Panc1 (cell line): Measurements from ENCODE around the gene BLOC1S6. TPM values are rescaled to one million over a fixed set of nuclear protein-coding genes. Genes with fewer than 3 reads are reported as not detected.

ENCODE experiments used
- ATAC-seq: fragments of 200-7000 bp; cut with Tn5 transposase; 2 replicates; pipeline ENCODE4 v1.9.1; 2020; ENCODE audit warnings: mild to moderate bottlenecking, moderate library complexity
- BruUV-seq: library from RNA; stranded (reverse); fragments of 400-500 nt; replicated peaks from 2 replicates; lab custom pipeline; 2021; lab: Mats Ljungman, UMichigan
- CTCF ChIA-PET: fragments of 300-600 bp; sonication (Branson Sonifier 250); formaldehyde crosslinking; loops from one replicate; lab custom pipeline; 2022; ENCODE audit warnings: antibody characterized with exemption; lab: Charles Lee
- POLR2A ChIA-PET: fragments of 300-600 bp; sonication (Branson Sonifier 250); formaldehyde crosslinking; loops from one replicate; lab custom pipeline; 2022; ENCODE audit warnings: antibody characterized with exemption; lab: Charles Lee
- DNase-seq: peaks from one replicate; pipeline ENCODE4 v3.0.0-alpha.2; 2010; ENCODE audit warnings: low read depth, low spot score
- H3K27ac ChIP-seq: 2 replicates; pipeline ENCODE4 v1.5.1; 2011; ENCODE audit warnings: mild to moderate bottlenecking, low read length, inconsistent platforms
- H3K27me3 ChIP-seq: fragments of 200-500 bp; sonication (Bioruptor generic); 2 replicates; pipeline ENCODE4 v1.6.0; 2014; ENCODE audit warnings: low read length, inconsistent platforms; ENCODE audit not compliant: control insufficient read depth, insufficient read depth
- H3K36me3 ChIP-seq: fragments of 200-500 bp; sonication (Bioruptor generic); 2 replicates; pipeline ENCODE4 v1.5.1; 2014; ENCODE audit warnings: inconsistent platforms, mild to moderate bottlenecking, low read length, moderate library complexity; ENCODE audit not compliant: control insufficient read depth, insufficient read depth
- H3K4me1 ChIP-seq: 2 replicates; pipeline ENCODE4 v1.5.1; 2011; ENCODE audit warnings: inconsistent platforms, mild to moderate bottlenecking, low read length, moderate library complexity; ENCODE audit not compliant: control insufficient read depth, insufficient read depth
- H3K4me3 ChIP-seq, 2 experiments: 2 replicates each; pipeline ENCODE4 v1.5.1; 2011 to 2012; ENCODE audit warnings: low read depth in 2 of 2, low read length in 2 of 2, mild to moderate bottlenecking in 2 of 2, inconsistent platforms in 1 of 2, moderate library complexity in 1 of 2
- H3K9me3 ChIP-seq: fragments of 200-500 bp; sonication (Bioruptor generic); 2 replicates; pipeline ENCODE4 v1.5.1; 2014; ENCODE audit warnings: low read depth, mild to moderate bottlenecking, inconsistent platforms, low read length, moderate library complexity; ENCODE audit not compliant: control insufficient read depth, insufficient read depth
- POLR2AphosphoS5 ChIP-seq: IDR thresholded peaks from 2 replicates; pipeline ENCODE4 v1.6.1; 2012; ENCODE audit warnings: mild to moderate bottlenecking, low read depth, low read length, moderate library complexity
- REST ChIP-seq, 2 experiments: IDR thresholded peaks; 2 replicates each; pipeline ENCODE4 v1.6.1; 2011 to 2012; ENCODE audit warnings: low read depth in 2 of 2, control low read depth in 1 of 2, low read length in 1 of 2, mild to moderate bottlenecking in 1 of 2, moderate library complexity in 1 of 2; ENCODE audit not compliant: insufficient read depth in 1 of 2
- SIN3A ChIP-seq: IDR thresholded peaks from 2 replicates; pipeline ENCODE4 v1.6.1; 2012; ENCODE audit warnings: low read depth, mild to moderate bottlenecking, low read length, moderate library complexity, borderline replicate concordance; ENCODE audit not compliant: insufficient read depth
- TCF7L2 ChIP-seq: IDR thresholded peaks from 2 replicates; pipeline ENCODE4 v1.6.1; 2011; ENCODE audit warnings: mild to moderate bottlenecking, low read depth, low read length, inconsistent platforms
- in situ Hi-C: cut with HindIII; loops from 2 replicates; pipeline ENCODE4 v1.10.0; 2016; ENCODE audit warnings: low sequenced_read_pairs, low pct_unique_long_range_greater_than_20kb
- intact Hi-C: fragments of 100-400 bp; cut with micrococcal nuclease; formaldehyde crosslinking; loops from one replicate; pipeline ENCODE4 v1.10.0; 2022; ENCODE audit not compliant: unreplicated experiment
- total RNA-seq: library from RNA; stranded (reverse); gene quantifications from one replicate; pipeline ENCODE4 v1.2.1, GENCODE V29; 2021; ENCODE audit not compliant: unreplicated experiment
- TF ChIP-seq, protein P1 (sequence below): fragments of 450-650 bp; IDR thresholded peaks from 2 replicates; pipeline ENCODE4 v1.5.1; 2017; ENCODE audit warnings: mild to moderate bottlenecking

Gene BLOC1S6
- total RNA-seq, 1 experiment from 2014 or later = 52.0 TPM

DNA sequence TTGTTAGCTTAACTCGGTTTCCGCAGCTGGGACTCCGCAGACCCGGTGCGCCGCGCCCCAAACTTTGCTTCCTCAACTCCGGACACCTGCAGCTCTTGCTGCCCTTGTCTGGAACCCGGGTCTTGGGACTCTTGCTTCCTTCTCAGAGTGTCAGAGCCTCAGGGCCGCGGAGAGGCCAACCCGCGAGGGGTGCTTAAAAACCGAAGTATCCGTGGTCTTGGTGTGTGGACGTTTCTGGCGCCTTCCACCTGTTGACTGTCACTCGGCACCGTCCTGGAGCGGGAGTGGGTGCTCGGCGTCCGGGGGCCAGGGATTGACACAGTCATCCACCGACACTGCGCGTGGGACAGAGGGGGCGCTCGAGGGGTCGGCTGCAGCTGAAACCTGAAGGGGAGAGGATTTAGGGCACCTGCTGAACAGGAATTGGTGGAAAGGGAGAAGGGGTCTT is 48.0 kb downstream of the BLOC1S6 start:
- in situ Hi-C loops = no loop called here
- DNase-seq (no peak), ATAC-seq (peak; percentile 77)
- peaks cover 32% of the 10 kb centered on the region for H3K4me1 ChIP-seq
- no peaks in the 10 kb centered on the region for H3K27me3 ChIP-seq
- peak overlapping the region; percentile 88 for H3K27ac ChIP-seq
- no peaks in the 10 kb centered on the region for H3K9me3 ChIP-seq
- H3K4me3 ChIP-seq = peak overlapping the region; percentile 85 to 89
- intact Hi-C loops = no loop called here
- BruUV-seq = no TSS peak
- ChIA-PET CTCF (no interaction called here), POLR2A (interaction anchor here (0.5 to 0.6 kb wide), 2 partner anchors 9 to 48 kb away, joined by 3 read pairs; partner anchors contain the start of gene BLOC1S6)
- H3K36me3 ChIP-seq = no peaks in the 10 kb centered on the region
- TF ChIP-seq TCF7L2 = no peak
- TF ChIP-seq SIN3A = 0 out of 2 replicates have a peak, but pooled peaks have one; percentile 18
- TF ChIP-seq, protein P1, sequence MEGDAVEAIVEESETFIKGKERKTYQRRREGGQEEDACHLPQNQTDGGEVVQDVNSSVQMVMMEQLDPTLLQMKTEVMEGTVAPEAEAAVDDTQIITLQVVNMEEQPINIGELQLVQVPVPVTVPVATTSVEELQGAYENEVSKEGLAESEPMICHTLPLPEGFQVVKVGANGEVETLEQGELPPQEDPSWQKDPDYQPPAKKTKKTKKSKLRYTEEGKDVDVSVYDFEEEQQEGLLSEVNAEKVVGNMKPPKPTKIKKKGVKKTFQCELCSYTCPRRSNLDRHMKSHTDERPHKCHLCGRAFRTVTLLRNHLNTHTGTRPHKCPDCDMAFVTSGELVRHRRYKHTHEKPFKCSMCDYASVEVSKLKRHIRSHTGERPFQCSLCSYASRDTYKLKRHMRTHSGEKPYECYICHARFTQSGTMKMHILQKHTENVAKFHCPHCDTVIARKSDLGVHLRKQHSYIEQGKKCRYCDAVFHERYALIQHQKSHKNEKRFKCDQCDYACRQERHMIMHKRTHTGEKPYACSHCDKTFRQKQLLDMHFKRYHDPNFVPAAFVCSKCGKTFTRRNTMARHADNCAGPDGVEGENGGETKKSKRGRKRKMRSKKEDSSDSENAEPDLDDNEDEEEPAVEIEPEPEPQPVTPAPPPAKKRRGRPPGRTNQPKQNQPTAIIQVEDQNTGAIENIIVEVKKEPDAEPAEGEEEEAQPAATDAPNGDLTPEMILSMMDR = peak; percentile 87
- no peak for TF ChIP-seq REST (IDR thresholded peaks at IDR 0.05; ENCODE audit: insufficient read depth in 1 of 2, low read depth in 2 of 2, low read length in 1 of 2)
- TF ChIP-seq POLR2AphosphoS5 = no peak

GRCh38 chr15:45635763-45636292 is 48.6 kb downstream of the BLOC1S6 start:
- BruUV-seq = no TSS peak
- no peaks in the 10 kb centered on the region for H3K9me3 ChIP-seq
- POLR2A ChIA-PET = interaction anchor here (0.5 kb wide), 1 partner anchor 8 kb away, joined by 3 read pairs; no protein-coding TSS in a partner anchor
- H3K27ac ChIP-seq = peak overlapping the region; percentile 88
- ATAC-seq (no peak), DNase-seq (no peak)
- peaks cover 38% of the 10 kb centered on the region for H3K4me1 ChIP-seq
- H3K4me3 ChIP-seq = peak overlapping the region; percentile 85 to 89
- in situ Hi-C loops = no loop called here
- no peaks in the 10 kb centered on the region for H3K36me3 ChIP-seq
- TF ChIP-seq, protein P1 = peak; percentile 41; the same call in 1 of the 2 replicates
- TF ChIP-seq SIN3A = 0 out of 2 replicates have a peak, but pooled peaks have one; percentile 19
- no peak for TF ChIP-seq TCF7L2
- H3K27me3 ChIP-seq = no peaks in the 10 kb centered on the region
- intact Hi-C loops = no loop called here
- CTCF ChIA-PET = no interaction called here
